Activated naive CD4-positive, alpha-beta T cell treated with anti-CD3 and anti-CD28 coated beads, Interleukin-2, amount 50 U/mL, for 72 hours (primary cell): Measurements from ENCODE around the gene HPSE2. TPM values are rescaled to one million over a fixed set of nuclear protein-coding genes. Genes with fewer than 3 reads are reported as not detected.
"Not testable (repeated sequence)": the region's sequence is repeated elsewhere in the genome, so short reads cannot be mapped to it uniquely, and the experiment has no call there.

Experiments
- ATAC-seq, 2 donors: fragments of 150-1000 bp; cut with Tn5 transposase; 2 replicates each; pipeline ENCODE4 v1.10.0; 2021; ENCODE audit warnings: mild to moderate bottlenecking in 2 of 2, moderate library complexity in 2 of 2
- DNase-seq, 2 donors: peaks; one replicate each; pipeline ENCODE4 v3.0.0; 2021 to 2022; ENCODE audit warnings: low spot score in 2 of 2
- H3K27ac Mint-ChIP-seq, 2 donors: one replicate each; pipeline ENCODE4 v1.8.0; 2022; ENCODE audit warnings: mild to moderate bottlenecking in 2 of 2, mixed read lengths in 2 of 2
- H3K36me3 Mint-ChIP-seq, 2 donors: one replicate each; pipeline ENCODE4 v1.8.0; 2022; ENCODE audit warnings: mixed read lengths in 2 of 2
- H3K9me3 Mint-ChIP-seq, 2 donors: one replicate each; pipeline ENCODE4 v1.8.0; 2022; ENCODE audit warnings: mixed read lengths in 2 of 2
- total RNA-seq, 2 donors: library from RNA; stranded (reverse); gene quantifications; one replicate each; pipeline ENCODE4 v1.2.3, GENCODE V29; 2022

HPSE2 gene
- total RNA-seq, 2 donors from 2014 or later: not detected

GRCh38 chr10:99062591-99062990 lies 173.1 kb downstream of the HPSE2 start:
- Mint-ChIP-seq H3K9me3 (no peaks in the 10 kb centered on the region), H3K27ac (no peak overlapping the region), H3K36me3 (no peaks in the 10 kb centered on the region)
- DNase-seq (no peak), ATAC-seq (no peak)

- Mint-ChIP-seq H3K9me3 (peaks cover 0 to 4% of the 10 kb centered on the region in 2 donors), H3K27ac (no peak overlapping the region), H3K36me3 (no peaks in the 10 kb centered on the region)
- no peak for ATAC-seq
- no peak for DNase-seq
These were observed 176.9 kb downstream of the HPSE2 start for GRCh38 chr10:99058762-99059161.

GRCh38 chr10:99057936-99058690 lies 177.5 kb downstream of the HPSE2 start:
- no peak for DNase-seq
- ATAC-seq: no peak
- H3K9me3 Mint-ChIP-seq: peaks cover 0 to 4% of the 10 kb centered on the region in 2 donors
- H3K36me3 Mint-ChIP-seq: no peaks in the 10 kb centered on the region
- H3K27ac Mint-ChIP-seq: no peak overlapping the region

GRCh38 chr10:99045671-99046070 lies 190.0 kb downstream of the HPSE2 start:
- no peak overlapping the region for H3K27ac Mint-ChIP-seq
- peaks cover 0 to 9% of the 10 kb centered on the region in 2 donors for H3K36me3 Mint-ChIP-seq
- no peak for DNase-seq
- H3K9me3 Mint-ChIP-seq: peaks cover 4 to 22% of the 10 kb centered on the region in 2 donors
- ATAC-seq: no peak

- Mint-ChIP-seq H3K9me3 (peaks cover under 1 to 22% of the 10 kb centered on the region in 2 donors), H3K27ac (no peak overlapping the region), H3K36me3 (peaks cover 0 to 9% of the 10 kb centered on the region in 2 donors)
- no peak for DNase-seq
- ATAC-seq: no peak
These were observed 193.4 kb downstream of the HPSE2 start for GRCh38 chr10:99042051-99042771.

- Mint-ChIP-seq H3K27ac (no peak overlapping the region), H3K9me3 (peaks cover 0 to 22% of the 10 kb centered on the region in 2 donors), H3K36me3 (peaks cover 0 to 9% of the 10 kb centered on the region in 2 donors)
- ATAC-seq: no peak
- no peak for DNase-seq
These were observed 194.2 kb downstream of the HPSE2 start for GRCh38 chr10:99041468-99041867.

GRCh38 chr10:99013885-99014284 lies 221.8 kb downstream of the HPSE2 start:
- ATAC-seq (no peak), DNase-seq (no peak)
- Mint-ChIP-seq H3K27ac (no peak overlapping the region), H3K9me3 (peaks cover 0 to 4% of the 10 kb centered on the region in 2 donors), H3K36me3 (no peaks in the 10 kb centered on the region)

- DNase-seq (no peak), ATAC-seq (no peak)
- Mint-ChIP-seq H3K36me3 (peaks cover 4 to 10% of the 10 kb centered on the region in 2 donors), H3K9me3 (peaks cover 7 to 10% of the 10 kb centered on the region in 2 donors), H3K27ac (no peak overlapping the region)
These were observed 225.4 kb downstream of the HPSE2 start for GRCh38 chr10:99010286-99010685.

- Mint-ChIP-seq H3K36me3 (peaks cover 9 to 14% of the 10 kb centered on the region in 2 donors), H3K27ac (no peak overlapping the region), H3K9me3 (peaks cover 20 to 23% of the 10 kb centered on the region in 2 donors)
- ATAC-seq (no peak), DNase-seq (no peak)
These were observed 227.6 kb downstream of the HPSE2 start for GRCh38 chr10:99008054-99008453.

GRCh38 chr10:99007457-99007856 lies 228.2 kb downstream of the HPSE2 start:
- H3K27ac Mint-ChIP-seq: no peak overlapping the region
- DNase-seq (no peak), ATAC-seq (no peak)
- peaks cover 23 to 24% of the 10 kb centered on the region in 2 donors for H3K9me3 Mint-ChIP-seq
- H3K36me3 Mint-ChIP-seq: peaks cover 9 to 14% of the 10 kb centered on the region in 2 donors

- no peak for ATAC-seq
- no peak for DNase-seq
- Mint-ChIP-seq H3K36me3 (peaks cover 9 to 14% of the 10 kb centered on the region in 2 donors), H3K27ac (no peak overlapping the region), H3K9me3 (peaks cover 23 to 24% of the 10 kb centered on the region in 2 donors)
These were observed 230.4 kb downstream of the HPSE2 start for GRCh38 chr10:99005254-99005653.

- Mint-ChIP-seq H3K27ac (no peak overlapping the region), H3K36me3 (peaks cover 9 to 14% of the 10 kb centered on the region in 2 donors), H3K9me3 (peaks cover 23 to 24% of the 10 kb centered on the region in 2 donors)
- no peak for ATAC-seq
- no peak for DNase-seq
These were observed 230.9 kb downstream of the HPSE2 start for GRCh38 chr10:99004738-99005137.

- Mint-ChIP-seq H3K27ac (no peak overlapping the region), H3K9me3 (peaks cover 22 to 24% of the 10 kb centered on the region in 2 donors), H3K36me3 (peaks cover 9 to 14% of the 10 kb centered on the region in 2 donors)
- DNase-seq (no peak), ATAC-seq (no peak)
These were observed 233.3 kb downstream of the HPSE2 start for GRCh38 chr10:99002392-99002791.

- ATAC-seq (no peak), DNase-seq (no peak)
- no peaks in the 10 kb centered on the region for H3K9me3 Mint-ChIP-seq
- H3K36me3 Mint-ChIP-seq: no peaks in the 10 kb centered on the region
- no peak overlapping the region for H3K27ac Mint-ChIP-seq
These were observed 238.1 kb downstream of the HPSE2 start for GRCh38 chr10:98997596-98997995.

GRCh38 chr10:98994030-98994429 lies 241.6 kb downstream of the HPSE2 start:
- H3K9me3 Mint-ChIP-seq: peaks cover 0 to 4% of the 10 kb centered on the region in 2 donors
- ATAC-seq (no peak), DNase-seq (no peak)
- no peak overlapping the region for H3K27ac Mint-ChIP-seq
- H3K36me3 Mint-ChIP-seq: no peaks in the 10 kb centered on the region

- not testable (repeated sequence) for H3K27ac Mint-ChIP-seq, H3K9me3 Mint-ChIP-seq, ATAC-seq, H3K36me3 Mint-ChIP-seq, DNase-seq
These were observed 251.9 kb downstream of the HPSE2 start for GRCh38 chr10:98983751-98984150.

GRCh38 chr10:98980353-98980752 lies 255.3 kb downstream of the HPSE2 start:
- peaks cover 0 to 5% of the 10 kb centered on the region in 2 donors for H3K36me3 Mint-ChIP-seq
- DNase-seq: no peak
- no peak for ATAC-seq
- H3K27ac Mint-ChIP-seq: no peak overlapping the region
- peaks cover 4 to 17% of the 10 kb centered on the region in 2 donors for H3K9me3 Mint-ChIP-seq
